GM19351 (cell line): Measurements from ENCODE around the gene SAFB2.

Experiments used
- ATAC-seq: cut with Tn5 transposase; IDR thresholded peaks from one replicate; pipeline ENCODE4 v1.9.1; 2021; ENCODE audit warnings: mild to moderate bottlenecking, moderate library complexity; ENCODE audit not compliant: unreplicated experiment

Gene SAFB2

DNA sequence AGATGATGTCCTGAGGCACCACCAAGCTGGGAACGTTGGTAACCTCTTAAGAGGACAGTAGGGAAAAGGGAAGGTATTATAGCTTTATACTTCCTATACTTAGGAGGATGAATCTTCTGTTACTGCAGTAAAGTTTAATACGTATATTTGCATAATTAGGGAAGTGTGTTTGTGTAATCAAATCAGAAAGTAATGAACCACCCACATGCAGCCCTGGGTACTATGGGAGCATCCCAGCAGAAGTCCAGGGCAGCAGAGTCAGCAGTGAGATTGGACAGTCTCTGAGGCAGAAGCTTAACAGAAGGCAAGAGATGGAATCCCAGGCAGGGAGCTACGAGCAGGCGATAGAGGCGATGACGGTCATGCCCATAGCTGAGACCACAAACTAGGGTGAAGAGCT lies 12.9 kb upstream of the SAFB2 start:
- no peak for ATAC-seq

DNA sequence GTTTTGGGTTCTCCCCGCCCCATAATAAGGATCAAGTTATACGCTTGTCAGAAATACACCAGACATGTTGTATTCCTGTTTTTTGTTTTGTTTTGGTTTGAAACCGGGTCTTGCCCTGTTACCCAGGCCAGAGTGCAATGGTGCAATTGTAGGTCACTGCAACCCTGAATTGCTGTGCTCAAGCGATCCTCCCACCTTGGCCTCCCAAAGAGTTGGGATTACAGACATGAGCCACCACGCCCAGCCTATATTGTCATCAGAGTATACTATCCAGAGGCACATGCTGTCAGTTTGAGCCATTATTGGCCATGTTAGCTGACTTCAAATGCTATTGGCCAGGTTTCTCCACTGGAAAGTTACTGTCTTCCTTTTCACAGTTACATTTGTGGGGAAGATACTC lies 10.1 kb upstream of the SAFB2 start:
- ATAC-seq, result no peak

DNA sequence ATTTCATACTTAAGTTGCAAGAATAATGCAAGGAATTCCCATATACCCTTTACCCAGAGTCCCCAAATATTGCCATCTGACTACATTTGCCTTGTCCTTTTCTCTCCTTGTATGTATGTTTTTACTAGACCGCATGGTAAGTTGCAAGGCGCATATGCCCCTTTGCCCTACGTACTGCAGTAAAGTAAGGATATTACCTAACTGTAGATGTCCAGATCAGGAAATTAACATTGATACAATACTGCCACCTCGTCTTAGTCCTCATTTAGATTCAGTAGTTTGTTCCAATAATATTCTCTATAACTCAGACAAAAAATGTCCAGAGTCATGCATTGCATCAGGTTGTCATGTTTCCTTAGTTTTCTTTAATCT lies 9.7 kb upstream of the SAFB2 start:
- ATAC-seq, result no peak

DNA sequence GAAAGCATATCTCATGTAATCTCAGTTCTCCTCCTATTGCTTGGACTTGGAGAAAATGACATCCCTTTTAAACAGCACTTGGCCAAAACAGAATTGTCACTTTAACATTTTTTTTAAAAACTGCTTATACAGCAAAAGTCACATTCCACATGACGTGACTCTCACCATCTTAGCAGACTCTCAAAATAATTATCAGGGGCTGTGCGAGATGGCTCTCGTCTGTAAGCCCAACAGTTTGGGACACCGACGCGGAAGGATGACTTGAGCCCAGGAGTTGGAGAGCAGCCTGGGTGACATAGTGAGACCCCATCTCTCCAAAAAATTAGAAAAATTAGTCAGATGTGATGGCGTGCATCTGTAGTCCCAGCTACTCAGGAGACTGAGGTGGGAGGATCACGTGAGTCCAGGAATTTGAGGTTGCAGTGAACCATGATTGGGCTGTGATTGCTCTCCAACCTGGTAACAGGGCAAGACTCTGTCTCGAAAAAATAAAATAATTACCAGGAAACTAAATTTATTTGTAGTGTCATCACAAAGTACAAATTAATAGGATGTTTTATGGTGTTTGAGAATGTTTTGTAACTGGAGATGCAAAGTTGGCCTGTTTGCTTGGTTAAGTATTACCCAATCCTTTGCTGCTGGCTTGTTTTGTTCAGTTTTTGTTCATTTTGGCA lies 9.1 kb upstream of the SAFB2 start:
- no peak for ATAC-seq

DNA sequence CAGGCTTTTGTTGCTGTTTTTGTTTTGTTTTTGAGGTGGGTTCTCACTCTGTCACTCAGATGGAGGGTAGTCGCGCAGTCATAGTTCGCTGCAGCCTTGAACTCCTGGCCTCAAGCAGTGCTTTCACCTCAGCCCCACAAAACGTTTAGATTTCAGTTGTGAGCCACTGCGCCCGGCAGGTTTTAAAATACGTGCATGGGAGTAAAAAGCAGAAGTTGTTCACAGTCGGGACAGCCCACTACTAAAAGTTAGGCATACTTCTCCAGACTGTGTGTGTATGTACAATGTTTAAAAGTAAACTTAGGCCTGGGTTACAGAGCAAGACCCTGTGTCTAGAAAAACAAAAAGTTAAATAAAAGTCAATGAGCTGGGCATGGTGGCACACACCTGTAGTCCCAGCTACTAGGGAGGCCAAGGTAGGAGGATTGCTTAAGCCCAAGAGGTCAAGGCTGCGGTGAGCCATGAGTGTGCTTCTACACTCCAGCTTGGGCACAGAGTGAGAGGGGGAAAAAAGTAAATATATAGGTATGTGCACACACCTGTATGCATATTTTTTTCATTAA lies 6.4 kb upstream of the SAFB2 start:
- no peak for ATAC-seq

DNA sequence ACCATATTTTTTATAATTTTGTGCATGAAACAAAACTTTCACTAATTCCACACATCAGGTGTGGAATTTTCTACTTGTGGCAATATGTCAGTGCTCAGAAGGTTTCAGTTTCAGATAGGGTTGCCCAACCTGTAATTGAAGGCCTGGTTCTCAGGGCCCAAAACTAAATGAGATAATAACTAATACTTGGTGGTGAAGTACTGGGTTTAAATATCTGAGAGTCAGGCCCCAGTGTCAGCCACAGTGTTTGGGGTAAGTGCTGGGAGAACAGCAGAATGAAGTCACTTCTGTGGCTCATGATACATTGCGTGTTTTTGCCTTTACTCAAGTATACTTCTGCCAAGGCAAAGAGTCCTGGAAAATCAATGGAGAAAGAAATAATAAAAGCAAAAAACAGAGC lies 5.9 kb upstream of the SAFB2 start:
- no peak for ATAC-seq

DNA sequence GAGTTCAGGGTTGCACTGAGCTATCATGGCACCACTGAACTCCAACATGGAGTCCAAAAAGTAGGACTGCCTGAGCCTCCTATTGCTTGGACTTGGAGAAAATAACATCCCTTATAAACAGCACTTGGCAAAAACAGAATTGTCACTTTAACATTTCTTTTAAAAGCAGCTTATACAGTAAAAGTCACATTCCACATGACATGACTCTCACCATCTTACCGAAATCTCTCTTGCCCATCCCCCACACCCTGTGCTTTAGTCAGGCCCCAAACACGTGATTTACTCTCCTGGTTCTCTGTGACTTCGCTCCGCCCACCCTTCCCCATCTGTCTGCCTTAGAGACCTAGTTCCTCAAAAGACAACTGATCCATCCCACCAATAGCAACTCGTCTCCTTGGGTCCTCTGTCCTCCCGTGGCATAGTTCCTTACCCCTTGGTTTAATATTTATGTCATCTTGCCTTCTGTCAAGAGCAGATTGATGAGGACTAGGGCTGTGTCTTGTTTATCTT lies 4.9 kb upstream of the SAFB2 start:
- no peak for ATAC-seq

DNA sequence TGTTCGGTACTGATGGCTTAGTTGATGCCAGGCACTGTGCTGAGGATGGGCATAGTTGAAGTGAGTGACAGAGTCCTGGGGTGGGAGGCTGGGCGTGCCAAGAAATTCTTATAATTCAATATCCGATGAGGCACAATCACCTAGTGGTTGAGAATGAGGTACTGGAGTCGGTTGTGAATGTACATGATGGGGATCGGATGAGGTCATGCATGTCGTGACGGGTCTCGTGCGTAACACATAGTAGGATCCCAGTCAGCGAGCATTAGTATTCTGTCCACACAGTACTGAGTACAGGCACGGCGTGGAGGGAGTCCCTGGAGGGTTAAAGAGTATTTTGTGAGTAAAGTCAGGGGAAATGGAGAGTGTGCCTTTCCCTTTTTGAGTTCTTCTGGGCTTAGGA lies 3.1 kb upstream of the SAFB2 start:
- no peak for ATAC-seq

DNA sequence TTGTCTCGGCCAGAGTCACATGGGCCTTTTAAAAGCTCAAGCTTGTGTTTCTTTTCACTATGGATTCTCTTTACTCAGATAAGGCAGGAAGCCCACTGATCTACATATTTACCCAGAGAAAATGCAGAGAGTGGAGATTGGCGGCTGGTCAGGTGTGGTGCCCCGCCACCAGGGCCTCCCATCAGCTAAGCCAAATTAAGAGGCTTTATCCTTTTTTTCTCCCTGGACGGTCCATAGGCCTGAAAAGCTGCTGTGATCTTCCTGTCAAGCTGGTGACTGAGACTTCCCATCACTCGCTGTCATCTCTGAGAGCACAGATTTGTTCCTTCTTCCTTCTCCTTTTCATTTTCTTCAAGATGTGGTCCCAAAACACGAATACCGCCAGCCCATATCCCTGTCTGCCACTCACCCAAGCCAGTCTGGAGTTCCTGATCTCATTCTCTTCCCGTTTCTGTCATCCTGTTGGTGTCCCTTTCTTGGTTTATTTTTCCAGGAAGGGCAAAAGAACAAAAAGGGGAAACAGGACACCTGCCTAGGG lies 2.2 kb upstream of the SAFB2 start:
- ATAC-seq, result no peak

DNA sequence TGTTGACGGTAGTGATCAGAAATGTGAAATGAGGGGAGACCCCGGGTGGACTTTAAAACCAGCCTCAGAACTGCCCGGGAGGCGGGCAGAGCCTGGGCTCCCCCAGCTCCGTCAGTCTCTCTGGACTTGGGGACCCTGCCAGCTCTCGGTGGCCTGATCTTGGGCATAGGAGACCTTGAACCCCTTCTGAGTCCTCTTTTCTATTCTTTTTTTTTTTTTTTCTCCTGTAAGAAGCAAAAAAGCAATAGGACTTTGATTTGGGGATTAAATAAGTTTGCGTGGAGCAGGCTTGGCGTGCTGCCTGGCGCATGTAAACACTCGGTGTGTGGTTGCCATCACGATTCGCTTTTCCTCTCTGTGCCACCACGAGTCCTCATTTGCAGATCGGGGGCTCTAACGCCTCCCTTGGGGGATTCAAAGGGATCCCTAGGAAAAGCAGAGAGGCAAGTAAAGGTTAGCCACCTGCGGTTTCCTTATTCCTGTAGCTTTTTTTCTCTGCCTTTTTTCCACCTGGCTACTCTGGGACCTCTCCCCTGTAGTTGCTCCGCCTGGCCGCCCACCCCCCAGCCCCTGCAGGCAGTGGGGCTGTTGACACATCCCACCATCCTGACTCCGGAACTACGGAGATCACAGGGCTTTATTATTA lies 1.6 kb upstream of the SAFB2 start:
- no peak for ATAC-seq

DNA sequence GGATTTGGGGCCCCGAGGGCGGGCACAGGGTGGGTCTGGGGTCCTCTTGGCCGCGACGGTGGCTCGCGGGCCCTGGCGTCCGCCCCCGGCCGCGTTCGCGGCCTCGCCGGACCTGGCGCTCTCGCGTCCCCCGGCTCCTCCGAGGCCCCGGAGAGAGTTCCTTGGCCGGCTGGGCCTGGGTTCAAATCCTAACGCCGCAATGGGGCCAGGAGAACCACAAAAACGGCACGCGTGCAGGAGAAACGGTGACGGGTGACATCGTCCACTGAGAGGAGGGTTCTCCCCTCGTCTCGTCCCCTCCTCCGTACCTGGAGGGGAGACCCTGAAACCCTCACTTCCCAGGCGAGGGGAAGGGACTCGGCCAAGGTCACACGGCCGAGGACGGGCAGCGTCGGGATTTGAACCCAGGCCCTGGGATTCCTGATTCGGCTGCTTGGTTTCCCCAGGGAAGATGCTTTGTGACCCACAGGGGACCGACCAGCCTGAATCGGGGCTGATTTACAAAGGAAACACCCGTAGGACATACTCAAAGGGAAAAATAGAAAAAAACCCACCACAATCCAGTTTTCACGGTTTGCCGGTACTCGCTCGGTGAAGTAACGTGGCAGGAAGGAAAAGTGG lies 931 bp upstream of the SAFB2 start:
- no peak for ATAC-seq

DNA sequence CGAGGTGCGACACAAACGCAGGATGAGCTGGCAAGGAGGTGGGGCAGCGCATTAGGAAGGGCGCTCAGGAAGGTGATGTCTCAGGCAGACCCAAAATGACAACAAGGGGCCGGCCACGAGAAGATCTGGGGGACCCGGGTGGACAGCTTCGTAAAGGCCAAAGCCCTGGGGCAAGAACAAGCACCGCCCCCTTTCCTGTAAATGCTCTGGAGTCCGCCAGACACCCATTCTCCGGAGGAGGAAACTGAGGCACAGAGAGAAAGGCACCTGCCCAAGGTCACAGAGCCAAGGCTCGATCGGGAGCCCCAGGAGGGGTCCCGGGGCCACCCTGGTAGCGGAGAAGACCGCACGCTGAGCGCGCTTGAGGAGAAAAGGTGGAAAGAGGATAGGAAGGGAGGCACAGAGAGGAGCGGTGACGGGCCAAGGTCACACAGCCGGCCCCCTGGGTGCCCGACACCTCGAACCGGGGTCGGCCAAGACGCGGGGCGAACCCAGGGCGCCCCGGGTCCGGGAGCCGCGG lies 571 bp downstream of the SAFB2 start:
- ATAC-seq, result no peak

DNA sequence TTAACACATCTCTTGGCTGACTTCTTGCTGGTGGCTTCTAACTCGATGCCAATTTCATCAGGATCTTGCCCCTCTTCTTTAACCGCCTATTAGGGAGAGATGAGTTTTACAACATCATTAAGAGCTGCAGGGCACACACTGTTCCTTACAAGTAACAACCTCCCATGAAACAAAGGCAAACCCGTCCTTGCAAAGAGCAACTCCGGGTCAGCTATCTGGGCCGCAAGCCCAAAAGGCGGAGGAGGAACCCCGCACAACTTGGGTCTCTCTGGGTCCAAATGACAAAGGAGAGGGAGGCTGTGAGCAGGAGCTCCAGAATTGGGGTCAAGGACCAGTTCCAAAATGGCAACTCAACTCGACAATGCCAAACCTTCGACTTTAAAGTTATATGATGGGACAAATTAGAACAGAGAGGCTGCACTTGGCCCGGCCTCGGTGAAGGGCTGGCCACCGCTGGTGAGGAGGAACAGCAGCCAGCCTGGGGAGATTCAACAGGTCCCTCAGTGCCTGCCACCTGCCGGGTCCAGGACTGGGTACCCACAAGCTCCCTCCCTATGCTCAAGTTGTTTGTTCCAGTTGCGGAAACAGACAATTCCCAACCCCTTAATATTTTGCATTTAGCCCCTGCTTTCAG lies 1.1 kb downstream of the SAFB2 start:
- ATAC-seq, result no peak

DNA sequence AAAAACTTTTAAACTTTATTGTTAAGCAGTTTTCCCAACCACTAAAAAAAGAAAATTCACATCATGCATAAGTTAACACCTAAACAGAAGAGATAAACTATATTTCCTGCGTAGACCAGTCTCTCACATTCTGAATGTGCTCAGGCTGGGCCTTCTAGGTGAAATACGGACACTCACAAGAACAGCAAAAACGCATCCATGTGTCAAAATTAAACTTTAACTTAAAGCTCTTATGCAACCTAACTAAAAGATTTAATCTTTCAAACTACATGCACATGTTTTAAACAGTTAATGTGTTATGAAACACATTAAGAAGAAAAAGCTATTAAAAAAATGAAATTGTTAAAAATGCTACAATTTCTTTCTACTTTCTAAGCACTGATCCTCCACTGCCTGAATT lies 2.6 kb downstream of the SAFB2 start:
- no peak for ATAC-seq

DNA sequence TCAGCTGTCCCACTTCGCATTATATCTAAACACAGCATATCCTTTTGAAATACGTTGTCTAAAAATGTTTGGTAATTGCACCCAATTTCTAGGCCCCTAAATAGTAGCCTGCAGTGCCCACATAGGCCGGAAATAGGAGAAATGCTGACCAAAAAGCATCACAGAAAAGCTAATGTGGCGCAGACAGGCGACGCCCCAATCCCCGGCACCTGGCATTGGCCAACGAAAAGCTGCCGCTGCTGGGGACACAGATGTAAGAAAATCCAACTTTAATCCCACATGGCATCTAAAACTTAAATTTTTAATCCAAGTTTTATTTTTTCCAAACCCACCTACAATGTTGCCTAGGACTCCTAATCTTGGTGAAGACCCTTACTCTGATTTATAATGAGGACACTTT lies 4.0 kb downstream of the SAFB2 start:
- no peak for ATAC-seq

DNA sequence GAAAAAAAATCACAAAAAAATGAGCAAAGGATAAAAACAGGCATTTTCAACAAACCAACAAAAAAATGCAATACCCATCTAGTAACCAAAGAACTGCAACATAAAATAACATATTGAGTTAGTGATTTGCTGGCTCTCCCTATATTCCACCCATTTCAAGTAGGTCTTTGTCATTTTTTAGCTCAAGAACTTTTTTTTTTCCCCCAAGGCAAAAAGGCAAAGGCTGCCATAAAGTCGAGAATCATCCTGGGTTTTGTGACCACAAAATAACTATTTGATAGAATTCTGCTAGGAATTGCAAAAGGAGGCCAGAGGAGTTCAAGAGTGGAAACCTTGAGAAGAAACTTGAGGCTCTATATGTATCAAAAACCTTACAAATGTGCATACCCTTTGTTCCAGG lies 5.5 kb downstream of the SAFB2 start:
- no peak for ATAC-seq

DNA sequence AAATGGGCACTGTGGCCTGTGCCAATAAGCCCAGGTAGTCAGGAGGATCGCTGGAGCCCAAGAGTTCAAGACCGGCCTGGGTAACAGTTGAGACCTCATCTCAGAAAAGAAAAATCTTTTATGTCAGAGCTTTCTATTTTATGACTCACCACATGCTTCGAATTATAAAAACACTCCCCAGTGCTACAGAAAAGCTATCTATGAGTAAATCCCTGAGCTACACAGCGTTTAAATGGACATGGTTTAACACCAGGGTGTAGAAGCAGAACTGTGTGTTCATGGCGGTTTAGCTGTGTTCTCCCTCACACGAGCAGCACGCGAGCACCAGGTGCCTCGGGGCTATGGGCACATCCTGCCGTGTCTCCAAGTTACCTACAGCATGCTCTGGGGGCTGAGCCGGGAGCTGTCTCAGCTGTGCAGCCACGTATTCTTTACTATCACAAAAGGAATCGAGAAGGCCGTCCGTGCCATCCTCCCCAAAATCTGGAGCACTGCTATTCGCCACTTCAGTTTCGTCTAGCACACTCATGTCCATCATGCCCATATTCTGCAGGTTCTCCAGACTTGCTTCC lies 6.7 kb downstream of the SAFB2 start:
- ATAC-seq, result no peak

DNA sequence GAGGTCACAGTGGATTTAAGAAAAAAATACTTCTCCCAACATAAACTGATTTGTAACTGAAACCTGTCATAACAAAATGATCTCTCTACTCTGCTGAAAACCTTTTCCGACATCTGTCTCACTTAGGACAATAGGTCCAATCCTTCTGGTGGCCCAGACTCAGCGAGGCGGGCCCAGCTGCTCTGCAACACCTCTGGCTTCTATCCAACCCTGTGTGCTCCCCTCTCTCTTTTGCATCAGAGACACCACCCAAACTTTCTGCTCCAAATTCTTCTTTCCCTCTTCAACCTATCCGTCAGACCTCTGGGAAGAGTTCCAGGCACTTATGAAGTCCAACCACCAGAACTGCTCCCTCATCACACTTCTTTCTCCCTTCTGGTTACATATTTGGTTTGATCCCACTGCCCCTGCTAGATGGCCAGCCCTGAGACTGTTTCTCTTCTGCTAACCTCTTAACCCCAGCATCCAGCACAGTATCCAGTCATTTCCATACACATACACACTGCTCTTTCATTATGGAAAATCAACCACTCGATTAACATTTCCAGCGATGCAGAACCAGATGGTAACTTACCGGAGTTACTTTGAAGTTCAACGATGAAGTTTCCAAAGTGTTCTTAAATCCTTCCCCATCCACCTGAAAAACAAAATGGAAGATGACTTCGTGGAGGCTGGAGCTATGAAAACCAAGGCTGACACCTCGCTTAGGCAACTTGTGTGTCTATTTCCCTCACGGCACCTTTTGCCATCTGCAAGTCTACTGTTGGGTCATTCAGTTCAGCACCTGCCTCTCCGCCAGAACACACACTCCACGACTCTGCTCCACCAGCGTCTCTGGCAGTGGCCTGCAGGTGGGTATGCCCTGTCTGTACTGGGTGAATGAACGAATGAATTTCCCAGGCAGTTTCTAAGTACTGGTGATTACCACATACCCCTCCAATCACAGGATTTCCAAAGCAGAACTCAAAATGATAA lies 9.4 kb downstream of the SAFB2 start:
- ATAC-seq, result no peak

DNA sequence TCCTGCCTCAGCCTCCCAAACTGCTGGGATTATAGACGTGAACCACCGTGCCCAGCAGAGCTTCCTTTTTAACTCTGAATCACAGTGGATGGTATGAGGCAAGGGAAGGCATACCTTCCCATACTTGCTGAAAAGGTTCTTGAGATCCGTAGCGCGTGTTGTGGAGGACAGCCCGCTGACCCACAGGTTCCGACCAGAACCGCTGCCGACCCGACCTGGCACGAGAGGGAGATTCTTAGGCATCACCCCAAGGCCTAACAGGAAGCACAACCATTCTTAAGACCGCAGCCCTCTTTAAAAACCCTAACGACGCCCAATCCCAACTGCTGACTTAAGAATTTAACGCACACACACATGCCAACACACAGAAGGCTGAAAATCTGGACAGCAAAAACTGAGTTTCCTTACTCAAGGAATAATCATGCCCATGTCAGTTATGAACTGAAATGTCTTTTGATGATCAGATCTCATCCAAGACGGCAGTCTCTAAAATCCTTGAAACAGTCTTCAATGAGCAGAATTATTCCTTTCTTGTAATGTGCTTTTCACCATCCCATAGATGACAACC lies 12.6 kb downstream of the SAFB2 start:
- no peak for ATAC-seq
